CD4-positive, alpha-beta T cell (primary cell): ENCODE data around the gene REV3L. TPM values are rescaled to one million over a fixed set of nuclear protein-coding genes. Genes with fewer than 3 reads are reported as not detected.

Experiments used
- ATAC-seq: fragments of 200-7000 bp; cut with Tn5 transposase; one replicate; pipeline ENCODE4 v1.10.0; 2022; ENCODE audit warnings: mild to moderate bottlenecking; ENCODE audit not compliant: poor library complexity
- CTCF ChIA-PET: fragments of 350-600 bp; sonication (Branson Sonifier 250); formaldehyde crosslinking; loops from one replicate; lab custom pipeline; 2021; ENCODE audit warnings: antibody characterized with exemption, inconsistent platforms; lab: Charles Lee
- POLR2A ChIA-PET: fragments of 350-600 bp; sonication (Branson Sonifier 250); formaldehyde crosslinking; loops from one replicate; lab custom pipeline; 2021; ENCODE audit warnings: antibody characterized with exemption, inconsistent platforms; lab: Charles Lee
- DNase-seq, 14 experiments: peaks; one replicate each; pipeline ENCODE4 v3.0.0-alpha.2; 2013 to 2020; ENCODE audit warnings: mixed read lengths in 2 of 14
- H3K27ac ChIP-seq, 2 donors: one replicate each; pipeline versions ENCODE4 v1.5.1 to v1.7.0; 2013; ENCODE audit warnings: low read length in 2 of 2, low read depth in 1 of 2, mild to moderate bottlenecking in 1 of 2
- H3K27me3 ChIP-seq, 2 experiments: 1 replicate in 1 of 2; 2 replicates in 1 of 2; pipeline versions ENCODE4 v1.6.1 to v1.7.0; 2013; ENCODE audit warnings: low read length in 2 of 2, control low read depth in 1 of 2, mild to moderate bottlenecking in 1 of 2, moderate library complexity in 1 of 2; ENCODE audit not compliant: insufficient read depth in 2 of 2, control insufficient read depth in 1 of 2
- H3K36me3 ChIP-seq: one replicate; pipeline ENCODE4 v1.6.1; 2013; ENCODE audit warnings: low read length, control low read depth; ENCODE audit not compliant: insufficient read depth
- H3K4me1 ChIP-seq: one replicate; pipeline ENCODE4 v1.6.1; 2013; ENCODE audit warnings: low read length, control low read depth; ENCODE audit not compliant: insufficient read depth
- H3K4me3 ChIP-seq: one replicate; pipeline ENCODE4 v1.5.1; 2013; ENCODE audit warnings: mild to moderate bottlenecking, low read length, moderate library complexity
- H3K9me3 ChIP-seq, 2 experiments: 1 replicate in 1 of 2; 2 replicates in 1 of 2; pipeline versions ENCODE4 v1.6.1 to v1.7.0; 2013; ENCODE audit warnings: low read length in 2 of 2, mild to moderate bottlenecking in 2 of 2, control low read depth in 1 of 2, moderate library complexity in 1 of 2; ENCODE audit not compliant: control insufficient read depth in 1 of 2, insufficient read depth in 1 of 2
- H3K27ac Mint-ChIP-seq: one replicate; pipeline ENCODE4 v1.8.0; 2020; ENCODE audit warnings: mixed read lengths
- H3K27me3 Mint-ChIP-seq: one replicate; pipeline ENCODE4 v1.8.0; 2021; ENCODE audit warnings: mixed read lengths
- H3K36me3 Mint-ChIP-seq: one replicate; pipeline ENCODE4 v1.8.0; 2021; ENCODE audit warnings: low read depth, mixed read lengths
- H3K4me1 Mint-ChIP-seq: one replicate; pipeline ENCODE4 v1.8.0; 2021; ENCODE audit warnings: low read depth, mixed read lengths
- H3K4me3 Mint-ChIP-seq: one replicate; pipeline ENCODE4 v1.8.0; 2020; ENCODE audit warnings: mild to moderate bottlenecking, mixed read lengths
- H3K9me3 Mint-ChIP-seq: one replicate; pipeline ENCODE4 v1.8.0; 2020; ENCODE audit warnings: mixed read lengths
- intact Hi-C, 2 experiments: fragments of 100-400 bp; cut with DNase I in 1 of 2; cut with micrococcal nuclease in 1 of 2; formaldehyde crosslinking; loops; one replicate each; pipeline versions ENCODE4 v1.15.1 to v1.9.0; 2023 to 2025; cut with DNase I, micrococcal nuclease
- total RNA-seq, 174 experiments: library from RNA in 2 of 174; stranded (reverse) in 2 of 174; gene quantifications; one replicate each; pipeline ENCODE4 v1.2.3 and lab custom pipeline; 2021 to 2026
- TF ChIP-seq, protein P1 (sequence below): fragments of 200-600 bp; IDR thresholded peaks from one replicate; pipeline ENCODE4 v1.8.0; 2022; ENCODE audit warnings: antibody characterized with exemption, mild to moderate bottlenecking

REV3L gene
- total RNA-seq, 2 experiments from 2014 or later = 17.0 to 20.6 TPM

- peaks cover 6 to 9% of the 10 kb centered on the region in 2 experiments for H3K9me3 ChIP-seq
- TF ChIP-seq, protein P1, sequence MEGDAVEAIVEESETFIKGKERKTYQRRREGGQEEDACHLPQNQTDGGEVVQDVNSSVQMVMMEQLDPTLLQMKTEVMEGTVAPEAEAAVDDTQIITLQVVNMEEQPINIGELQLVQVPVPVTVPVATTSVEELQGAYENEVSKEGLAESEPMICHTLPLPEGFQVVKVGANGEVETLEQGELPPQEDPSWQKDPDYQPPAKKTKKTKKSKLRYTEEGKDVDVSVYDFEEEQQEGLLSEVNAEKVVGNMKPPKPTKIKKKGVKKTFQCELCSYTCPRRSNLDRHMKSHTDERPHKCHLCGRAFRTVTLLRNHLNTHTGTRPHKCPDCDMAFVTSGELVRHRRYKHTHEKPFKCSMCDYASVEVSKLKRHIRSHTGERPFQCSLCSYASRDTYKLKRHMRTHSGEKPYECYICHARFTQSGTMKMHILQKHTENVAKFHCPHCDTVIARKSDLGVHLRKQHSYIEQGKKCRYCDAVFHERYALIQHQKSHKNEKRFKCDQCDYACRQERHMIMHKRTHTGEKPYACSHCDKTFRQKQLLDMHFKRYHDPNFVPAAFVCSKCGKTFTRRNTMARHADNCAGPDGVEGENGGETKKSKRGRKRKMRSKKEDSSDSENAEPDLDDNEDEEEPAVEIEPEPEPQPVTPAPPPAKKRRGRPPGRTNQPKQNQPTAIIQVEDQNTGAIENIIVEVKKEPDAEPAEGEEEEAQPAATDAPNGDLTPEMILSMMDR = no peak
- Mint-ChIP-seq H3K4me3 (peak overlapping the region; percentile 1), H3K36me3 (peaks cover 39% of the 10 kb centered on the region), H3K9me3 (peaks cover 14% of the 10 kb centered on the region), H3K27ac (no peak overlapping the region), H3K4me1 (peaks cover 60% of the 10 kb centered on the region), H3K27me3 (no peaks in the 10 kb centered on the region)
- intact Hi-C loops = no loop called here
- ATAC-seq = peak; percentile 48
- H3K27ac ChIP-seq = no peak overlapping the region
- H3K4me1 ChIP-seq = peaks cover 14% of the 10 kb centered on the region
- no peaks in the 10 kb centered on the region for H3K27me3 ChIP-seq
- POLR2A ChIA-PET = no interaction called here
- CTCF ChIA-PET = interaction anchor here (0.7 kb wide), 1 partner anchor 10 kb away, joined by 3 read pairs; no protein-coding TSS in a partner anchor
- peak overlapping the region; percentile 4 for H3K4me3 ChIP-seq
- no peaks in the 10 kb centered on the region for H3K36me3 ChIP-seq
- peak in 4 of 14 experiments; percentile 32 to 63 (median 48) for DNase-seq
Measured at GRCh38 chr6:111427341-111428116, 55.5 kb downstream of the REV3L start.

DNA sequence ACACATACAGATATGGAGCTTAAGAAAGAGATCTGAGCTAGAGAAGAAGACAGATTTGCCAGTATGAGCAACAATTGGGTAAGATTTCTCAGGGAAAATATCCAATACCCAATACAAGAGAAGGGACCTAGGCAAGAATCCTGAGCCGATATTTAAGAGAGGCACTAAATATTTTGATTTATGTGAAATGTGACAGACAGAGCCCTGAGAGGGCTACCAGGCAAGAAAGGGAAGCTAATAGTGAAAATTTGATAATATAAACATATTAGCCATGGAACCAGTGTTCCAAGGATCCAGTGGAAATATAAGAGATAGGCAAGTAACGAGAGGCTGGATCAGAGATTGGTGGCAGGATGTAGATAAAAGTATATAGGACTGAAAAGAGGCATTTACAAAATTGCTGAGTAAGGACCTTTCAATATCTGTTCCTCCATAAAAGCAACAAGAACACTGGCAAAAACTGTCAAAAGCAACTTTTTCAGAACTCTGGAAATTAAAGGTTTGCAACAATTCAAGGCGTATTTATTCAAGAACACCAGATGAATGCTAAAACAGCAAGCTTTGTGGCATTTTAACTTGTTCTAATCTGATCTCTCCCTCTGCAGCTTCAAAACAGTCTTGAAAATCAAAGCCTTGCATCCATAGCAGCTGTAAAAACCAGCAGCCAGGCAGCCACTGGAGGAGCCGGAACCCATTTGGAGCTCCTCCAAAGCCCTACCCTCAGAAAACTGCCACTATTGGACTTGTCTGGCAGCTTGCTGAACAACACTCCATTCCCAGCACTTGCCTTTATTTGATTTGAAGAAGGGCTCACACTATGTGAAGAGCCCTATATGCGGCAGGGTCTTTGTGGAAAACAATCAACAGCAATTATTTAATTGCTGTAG lies 58.8 kb downstream of the REV3L start:
- peaks cover 50% of the 10 kb centered on the region for H3K4me1 Mint-ChIP-seq
- ATAC-seq = no peak
- Histone ChIP-seq H3K27ac (no peak overlapping the region), H3K27me3 (no peaks in the 10 kb centered on the region), H3K4me3 (no peak overlapping the region), H3K9me3 (peaks cover 0 to 8% of the 10 kb centered on the region in 2 experiments), H3K4me1 (peaks cover 14% of the 10 kb centered on the region), H3K36me3 (no peaks in the 10 kb centered on the region)
- no peak overlapping the region for H3K27ac Mint-ChIP-seq
- TF ChIP-seq, protein P1 = no peak
- peaks cover 19% of the 10 kb centered on the region for H3K36me3 Mint-ChIP-seq
- no peak overlapping the region for H3K4me3 Mint-ChIP-seq
- H3K9me3 Mint-ChIP-seq = peaks cover 7% of the 10 kb centered on the region
- CTCF ChIA-PET = no interaction called here
- no peaks in the 10 kb centered on the region for H3K27me3 Mint-ChIP-seq
- no peak for DNase-seq
- POLR2A ChIA-PET = interaction anchor here (0.7 kb wide), 1 partner anchor 491 kb away, joined by 3 read pairs; no protein-coding TSS in a partner anchor
- intact Hi-C loops = no loop called here

DNA sequence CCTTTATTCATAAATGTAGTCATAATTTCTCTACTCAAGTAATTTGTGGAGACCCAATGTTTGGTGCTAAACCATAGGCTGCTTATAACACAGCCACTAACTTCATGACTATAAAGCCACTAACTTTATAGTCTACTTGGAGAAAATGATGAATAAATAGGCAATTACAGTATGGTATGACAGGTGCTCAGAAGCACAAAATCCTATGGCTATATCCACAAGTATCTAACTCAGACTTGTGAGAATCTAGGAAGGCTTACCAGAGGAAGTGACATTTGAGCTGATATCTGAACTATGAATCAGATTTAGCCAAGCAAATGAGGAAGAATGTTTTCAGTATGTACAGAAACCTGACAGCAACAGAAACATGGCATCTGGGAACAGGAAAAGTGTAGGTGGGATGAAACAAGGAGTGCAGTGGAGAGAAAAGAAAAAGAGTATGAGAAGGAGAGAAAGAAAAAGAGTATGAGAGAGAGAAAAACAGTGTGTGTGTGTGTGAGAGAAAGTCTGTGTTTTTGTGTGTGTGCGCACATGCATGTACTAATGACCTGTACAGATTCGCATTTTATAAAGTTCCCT lies 59.9 kb downstream of the REV3L start:
- ATAC-seq (no peak), DNase-seq (peak in 2 of 14 experiments; percentile 7 to 8)
- H3K9me3 Mint-ChIP-seq = no peaks in the 10 kb centered on the region
- CTCF ChIA-PET = no interaction called here
- H3K36me3 Mint-ChIP-seq = peaks cover 9% of the 10 kb centered on the region
- no peaks in the 10 kb centered on the region for H3K27me3 Mint-ChIP-seq
- no peaks in the 10 kb centered on the region for H3K9me3 ChIP-seq
- H3K27ac Mint-ChIP-seq = no peak overlapping the region
- H3K27ac ChIP-seq = no peak overlapping the region
- peaks cover 14% of the 10 kb centered on the region for H3K4me1 ChIP-seq
- no peaks in the 10 kb centered on the region for H3K36me3 ChIP-seq
- peaks cover 44% of the 10 kb centered on the region for H3K4me1 Mint-ChIP-seq
- intact Hi-C loops = no loop called here
- POLR2A ChIA-PET = interaction anchor here (0.7 kb wide), 1 partner anchor 167 kb away, joined by 3 read pairs; no protein-coding TSS in a partner anchor
- no peak overlapping the region for H3K4me3 Mint-ChIP-seq
- H3K4me3 ChIP-seq = no peak overlapping the region
- H3K27me3 ChIP-seq = no peaks in the 10 kb centered on the region
- TF ChIP-seq, protein P1 = no peak
